Measurements from ENCODE around the gene FAM20C.

- no peak for TF ChIP-seq CTCF (IDR thresholded peaks at IDR 0.05 in 2 of 3, conservative IDR thresholded peaks at IDR 0.05 in 1 of 3; ENCODE audit: control insufficient read depth in 2 of 3, extremely low read depth in 1 of 3, insufficient read depth in 1 of 3, low read depth in 3 of 3, low read length in 3 of 3)
- TF ChIP-seq ZBTB33 (IDR thresholded peaks at IDR 0.05), result no peak
- TF ChIP-seq POLR2A (IDR thresholded peaks at IDR 0.05; ENCODE audit: low read depth, low read length), result no peak
These were observed 27.9 kb downstream of the FAM20C start for GRCh38 chr7:220151-220841.
